Stimulated activated effector memory CD8-positive, alpha-beta T cell treated with anti-CD3 and anti-CD28 coated beads, Interleukin-12 subunit alpha, Interleukin-12 subunit beta, amount 100 ng/mL, for 72 hours (primary cell): Measurements from ENCODE around the gene LAMC2.

ENCODE experiments used
- ATAC-seq: fragments of 150-1000 bp; cut with Tn5 transposase; 2 replicates; pipeline ENCODE4 v1.10.0; 2021
- DNase-seq, 2 donors: peaks; one replicate each; pipeline ENCODE4 v3.0.0; 2021 to 2022; ENCODE audit warnings: low spot score in 2 of 2
- H3K27ac Mint-ChIP-seq: one replicate; pipeline ENCODE4 v1.8.0; 2022; ENCODE audit warnings: mild to moderate bottlenecking, mixed read lengths
- H3K36me3 Mint-ChIP-seq: one replicate; pipeline ENCODE4 v1.8.0; 2022; ENCODE audit warnings: mild to moderate bottlenecking, mixed read lengths
- H3K4me1 Mint-ChIP-seq: one replicate; pipeline ENCODE4 v1.8.0; 2022; ENCODE audit warnings: mixed read lengths
- H3K4me3 Mint-ChIP-seq: one replicate; pipeline ENCODE4 v1.8.0; 2022; ENCODE audit warnings: mild to moderate bottlenecking, mixed read lengths
- H3K9me3 Mint-ChIP-seq: one replicate; pipeline ENCODE4 v1.8.0; 2022; ENCODE audit warnings: mixed read lengths

Gene LAMC2

GRCh38 chr1:183161391-183161790, 24.7 kb upstream of the LAMC2 start:
- ATAC-seq = no peak
- H3K4me1 Mint-ChIP-seq = no peaks in the 10 kb centered on the region
- H3K36me3 Mint-ChIP-seq = no peaks in the 10 kb centered on the region
- H3K27ac Mint-ChIP-seq = no peak overlapping the region
- H3K4me3 Mint-ChIP-seq = no peak overlapping the region
- no peaks in the 10 kb centered on the region for H3K9me3 Mint-ChIP-seq
- DNase-seq = no peak

GRCh38 chr1:183163316-183163715, 22.7 kb upstream of the LAMC2 start:
- no peaks in the 10 kb centered on the region for H3K9me3 Mint-ChIP-seq
- DNase-seq = no peak
- ATAC-seq = no peak
- no peaks in the 10 kb centered on the region for H3K36me3 Mint-ChIP-seq
- no peak overlapping the region for H3K27ac Mint-ChIP-seq
- no peak overlapping the region for H3K4me3 Mint-ChIP-seq
- H3K4me1 Mint-ChIP-seq = no peaks in the 10 kb centered on the region

DNA sequence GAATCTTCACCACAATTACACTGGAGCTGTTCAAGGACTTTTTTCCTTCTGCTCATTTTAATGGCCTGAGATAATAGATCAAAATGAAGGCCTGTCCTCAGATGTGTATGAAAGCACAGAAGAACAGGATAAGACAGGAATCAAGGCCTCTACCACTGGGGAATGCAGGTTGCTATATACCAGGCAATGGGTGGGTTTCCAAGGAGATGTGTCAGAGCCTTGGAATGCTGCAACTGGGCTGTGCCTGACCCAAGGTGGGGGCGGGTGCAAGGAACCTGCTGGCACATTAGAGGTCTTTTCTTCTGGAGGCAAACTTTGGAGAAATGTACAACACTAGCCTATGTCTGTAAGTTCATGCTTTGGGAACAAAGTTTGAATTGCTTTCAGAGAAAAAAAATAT, 21.7 kb upstream of the LAMC2 start:
- Mint-ChIP-seq H3K27ac (no peak overlapping the region), H3K4me3 (no peak overlapping the region), H3K4me1 (no peaks in the 10 kb centered on the region), H3K36me3 (no peaks in the 10 kb centered on the region), H3K9me3 (no peaks in the 10 kb centered on the region)
- ATAC-seq (no peak), DNase-seq (no peak)

GRCh38 chr1:183164963-183165362, 21.1 kb upstream of the LAMC2 start:
- Mint-ChIP-seq H3K9me3 (no peaks in the 10 kb centered on the region), H3K4me3 (no peak overlapping the region), H3K36me3 (no peaks in the 10 kb centered on the region), H3K4me1 (no peaks in the 10 kb centered on the region), H3K27ac (no peak overlapping the region)
- ATAC-seq (no peak), DNase-seq (no peak)

DNA sequence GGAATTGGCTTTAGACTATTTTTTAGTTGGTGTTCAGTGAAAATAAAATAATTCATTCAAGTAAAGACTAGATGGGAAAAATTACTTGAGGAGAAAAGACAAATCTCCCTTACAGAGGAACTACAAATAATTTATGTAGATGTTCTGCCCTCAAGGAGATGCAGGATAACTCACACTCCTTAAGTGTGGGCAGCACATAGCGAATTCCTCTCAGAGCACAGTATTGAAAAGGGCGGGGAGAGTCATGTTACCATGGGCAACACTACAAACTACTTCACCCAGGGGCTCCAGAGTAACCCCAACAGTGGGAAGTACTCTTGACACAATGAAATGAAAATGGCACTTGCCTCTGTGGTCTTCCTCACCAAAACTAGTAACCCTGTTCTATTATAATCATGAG, 20.6 kb upstream of the LAMC2 start:
- H3K9me3 Mint-ChIP-seq = no peaks in the 10 kb centered on the region
- H3K27ac Mint-ChIP-seq = no peak overlapping the region
- ATAC-seq (no peak), DNase-seq (no peak)
- H3K36me3 Mint-ChIP-seq = no peaks in the 10 kb centered on the region
- no peak overlapping the region for H3K4me3 Mint-ChIP-seq
- no peaks in the 10 kb centered on the region for H3K4me1 Mint-ChIP-seq

DNA sequence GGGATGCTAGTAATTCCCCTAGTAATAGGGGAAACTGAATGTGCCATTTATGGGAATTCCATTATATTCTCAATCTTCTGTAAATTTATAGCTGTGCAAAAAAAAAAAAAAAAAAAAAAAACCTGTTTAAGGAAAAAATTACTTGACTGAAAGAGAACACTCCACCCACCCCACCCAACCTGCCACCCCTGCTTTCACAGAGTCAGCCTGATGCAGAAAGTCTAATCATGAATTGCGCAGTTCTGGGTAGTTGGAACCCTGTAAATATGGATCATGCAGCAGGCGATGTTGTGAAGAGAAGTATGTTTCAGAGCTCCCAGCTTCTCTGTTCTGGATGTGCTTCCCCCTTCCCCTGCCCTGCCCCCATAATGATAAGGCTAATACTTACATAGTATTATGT, 19.6 kb upstream of the LAMC2 start:
- DNase-seq (no peak), ATAC-seq (no peak)
- H3K9me3 Mint-ChIP-seq = no peaks in the 10 kb centered on the region
- no peaks in the 10 kb centered on the region for H3K36me3 Mint-ChIP-seq
- no peak overlapping the region for H3K4me3 Mint-ChIP-seq
- H3K4me1 Mint-ChIP-seq = no peaks in the 10 kb centered on the region
- no peak overlapping the region for H3K27ac Mint-ChIP-seq

- Mint-ChIP-seq H3K4me3 (no peak overlapping the region), H3K9me3 (no peaks in the 10 kb centered on the region), H3K36me3 (no peaks in the 10 kb centered on the region), H3K27ac (no peak overlapping the region), H3K4me1 (no peaks in the 10 kb centered on the region)
- no peak for ATAC-seq
- no peak for DNase-seq
Measured at GRCh38 chr1:183167676-183168075, 18.4 kb upstream of the LAMC2 start.

GRCh38 chr1:183168308-183168707, 17.8 kb upstream of the LAMC2 start:
- no peaks in the 10 kb centered on the region for H3K9me3 Mint-ChIP-seq
- H3K27ac Mint-ChIP-seq = no peak overlapping the region
- no peaks in the 10 kb centered on the region for H3K36me3 Mint-ChIP-seq
- no peaks in the 10 kb centered on the region for H3K4me1 Mint-ChIP-seq
- ATAC-seq (no peak), DNase-seq (no peak)
- H3K4me3 Mint-ChIP-seq = no peak overlapping the region

DNA sequence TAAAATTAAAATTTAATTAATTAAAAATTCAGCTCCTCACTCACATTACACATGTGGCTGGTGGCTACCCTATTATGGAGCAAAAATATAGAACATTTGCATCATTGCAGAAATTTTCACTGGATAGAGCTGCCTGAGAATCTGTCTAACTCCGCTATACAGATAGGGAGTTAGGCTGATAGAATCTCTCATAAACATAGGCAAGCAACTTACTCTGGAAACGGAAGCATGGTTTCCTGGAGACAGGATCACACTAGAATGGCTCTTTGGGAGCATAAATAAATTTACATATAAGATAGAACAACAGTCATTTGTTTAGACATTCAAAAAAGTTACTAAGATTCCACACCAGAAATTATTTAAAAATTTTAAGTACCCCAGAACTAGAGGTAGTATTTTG, 12.2 kb upstream of the LAMC2 start:
- Mint-ChIP-seq H3K36me3 (no peaks in the 10 kb centered on the region), H3K9me3 (peaks cover 2% of the 10 kb centered on the region), H3K4me3 (no peak overlapping the region), H3K27ac (no peak overlapping the region), H3K4me1 (no peaks in the 10 kb centered on the region)
- DNase-seq = no peak
- ATAC-seq = no peak

- ATAC-seq = no peak
Measured at GRCh38 chr1:183175631-183176030, 10.4 kb upstream of the LAMC2 start.

GRCh38 chr1:183178545-183178944, 7.5 kb upstream of the LAMC2 start:
- no peak overlapping the region for H3K4me3 Mint-ChIP-seq
- no peaks in the 10 kb centered on the region for H3K4me1 Mint-ChIP-seq
- ATAC-seq (no peak), DNase-seq (no peak)
- H3K9me3 Mint-ChIP-seq = peaks cover 2% of the 10 kb centered on the region
- no peak overlapping the region for H3K27ac Mint-ChIP-seq
- H3K36me3 Mint-ChIP-seq = no peaks in the 10 kb centered on the region

More at GRCh38 chr1:183175631-183176030, 10.4 kb upstream of the LAMC2 start:
- no peaks in the 10 kb centered on the region for H3K4me1 Mint-ChIP-seq
- H3K9me3 Mint-ChIP-seq = peaks cover 2% of the 10 kb centered on the region
- H3K36me3 Mint-ChIP-seq = no peaks in the 10 kb centered on the region
- DNase-seq = no peak
- H3K27ac Mint-ChIP-seq = no peak overlapping the region
- no peak overlapping the region for H3K4me3 Mint-ChIP-seq

DNA sequence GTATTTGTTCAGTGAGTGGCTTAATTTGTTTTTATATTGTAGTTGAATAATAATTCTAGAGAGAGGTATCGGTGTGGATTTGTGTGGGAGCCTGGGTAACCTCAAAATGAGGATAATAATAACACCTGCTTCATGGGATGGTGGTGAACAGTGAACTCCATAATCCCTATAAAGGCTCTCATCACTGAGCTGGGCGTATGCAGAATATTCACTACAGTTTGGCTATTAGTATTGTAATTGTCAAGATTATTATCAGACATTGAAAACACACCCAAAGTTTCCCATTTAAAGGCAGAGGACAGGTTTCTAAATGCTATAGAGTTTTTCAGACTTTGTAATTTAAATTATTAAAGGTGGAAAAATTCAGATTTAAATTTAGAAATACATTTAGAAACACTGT, 7.0 kb upstream of the LAMC2 start:
- peaks cover 2% of the 10 kb centered on the region for H3K9me3 Mint-ChIP-seq

GRCh38 chr1:183180218-183180617, 5.8 kb upstream of the LAMC2 start:
- Mint-ChIP-seq H3K4me1 (no peaks in the 10 kb centered on the region), H3K27ac (no peak overlapping the region), H3K9me3 (no peaks in the 10 kb centered on the region), H3K36me3 (no peaks in the 10 kb centered on the region), H3K4me3 (no peak overlapping the region)
- ATAC-seq = no peak
- DNase-seq = no peak

More for the DNA sequence above, 7.0 kb upstream of the LAMC2 start:
- Mint-ChIP-seq H3K4me1 (no peaks in the 10 kb centered on the region), H3K4me3 (no peak overlapping the region), H3K27ac (no peak overlapping the region), H3K36me3 (no peaks in the 10 kb centered on the region)
- ATAC-seq (no peak), DNase-seq (no peak)

DNA sequence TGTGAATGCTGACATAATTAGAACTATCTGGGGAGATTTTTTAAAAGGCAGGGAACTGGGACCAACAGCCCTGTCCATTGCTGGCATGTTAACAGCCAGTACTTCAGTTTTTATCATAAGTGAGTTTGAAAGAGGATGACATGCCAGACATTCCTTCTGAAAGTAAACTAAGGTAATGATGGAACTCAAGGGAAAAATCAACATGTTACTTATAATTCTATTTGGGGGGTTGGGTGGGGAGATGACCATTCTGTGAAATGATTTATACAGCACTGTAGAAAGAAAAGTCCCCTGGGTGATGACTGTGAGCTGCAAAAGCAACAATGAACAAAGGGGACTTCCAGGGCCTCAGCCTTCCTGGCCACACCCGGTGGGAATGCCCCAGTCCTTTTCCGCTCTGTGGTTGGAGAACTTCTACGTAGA, 5.4 kb upstream of the LAMC2 start:
- H3K4me1 Mint-ChIP-seq = no peaks in the 10 kb centered on the region
- H3K27ac Mint-ChIP-seq = no peak overlapping the region
- H3K4me3 Mint-ChIP-seq = no peak overlapping the region
- ATAC-seq (peak; percentile 48), DNase-seq (no peak)
- no peaks in the 10 kb centered on the region for H3K36me3 Mint-ChIP-seq
- no peaks in the 10 kb centered on the region for H3K9me3 Mint-ChIP-seq

DNA sequence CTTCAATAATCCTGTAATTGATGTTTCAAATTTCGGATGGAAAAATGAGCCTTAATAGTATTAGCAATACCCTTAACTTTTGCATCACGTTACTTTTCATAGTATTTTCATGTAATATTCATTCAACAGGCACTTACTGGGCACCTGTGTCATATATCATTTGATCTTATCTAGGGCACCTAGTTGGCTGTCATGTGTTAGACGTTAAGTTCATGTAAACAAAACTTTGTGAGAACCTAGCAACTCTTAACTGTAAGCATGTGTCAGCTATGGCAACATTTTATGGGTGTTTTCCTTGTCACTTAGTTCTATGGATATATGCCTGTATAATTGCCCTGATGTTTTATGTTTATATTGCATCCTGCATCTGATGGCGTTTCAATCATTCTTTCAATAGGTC, 777 bp downstream of the LAMC2 start:
- no peak for DNase-seq
- Mint-ChIP-seq H3K4me3 (no peak overlapping the region), H3K36me3 (no peaks in the 10 kb centered on the region), H3K4me1 (no peaks in the 10 kb centered on the region), H3K9me3 (no peaks in the 10 kb centered on the region), H3K27ac (no peak overlapping the region)
- ATAC-seq = no peak

GRCh38 chr1:183188240-183188639, 2.2 kb downstream of the LAMC2 start:
- Mint-ChIP-seq H3K36me3 (no peaks in the 10 kb centered on the region), H3K9me3 (no peaks in the 10 kb centered on the region), H3K4me1 (no peaks in the 10 kb centered on the region), H3K4me3 (no peak overlapping the region), H3K27ac (no peak overlapping the region)
- no peak for ATAC-seq
- no peak for DNase-seq

DNA sequence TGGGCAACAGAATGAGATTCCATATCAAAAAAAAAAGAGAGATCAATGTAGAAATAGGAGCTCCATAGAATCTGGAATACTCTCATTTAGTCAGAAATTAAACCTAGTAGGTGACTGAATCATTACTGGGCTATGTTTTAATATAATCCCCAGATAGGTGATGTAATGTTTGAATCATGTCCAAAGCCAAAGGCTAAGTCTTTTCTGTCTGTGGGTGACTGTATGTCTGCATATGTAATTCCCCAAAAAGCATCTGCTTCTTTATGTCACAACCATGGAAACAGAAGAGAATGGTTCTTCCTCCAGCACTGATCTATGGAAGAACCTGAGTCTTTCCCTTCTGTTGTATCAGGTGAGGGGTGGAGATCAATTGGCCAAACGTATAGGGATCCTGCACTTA, 5.8 kb downstream of the LAMC2 start:
- H3K27ac Mint-ChIP-seq = no peak overlapping the region
- ATAC-seq (no peak), DNase-seq (no peak)
- H3K36me3 Mint-ChIP-seq = no peaks in the 10 kb centered on the region
- no peaks in the 10 kb centered on the region for H3K9me3 Mint-ChIP-seq
- no peak overlapping the region for H3K4me3 Mint-ChIP-seq
- H3K4me1 Mint-ChIP-seq = peaks cover 7% of the 10 kb centered on the region
